PFSK-1 (cell line): ENCODE measurements around the gene TEX29.

Experiments used
- FOXP2 ChIP-seq: optimal IDR thresholded peaks from 2 replicates; pipeline ENCODE3; 2011; ENCODE audit warnings: borderline replicate concordance, control low read depth, inconsistent platforms; ENCODE audit not compliant: insufficient read depth; ENCODE audit errors: extremely low read length, extremely low read depth
- POLR2AphosphoS5 ChIP-seq: IDR thresholded peaks from 2 replicates; pipeline ENCODE4 v1.6.1; 2012; ENCODE audit warnings: low read depth, mild to moderate bottlenecking, control low read depth, low read length, moderate library complexity
- REST ChIP-seq, 2 experiments: IDR thresholded peaks; 2 replicates each; pipeline versions ENCODE4 v1.6.1 to v1.8.0; 2011 to 2012; ENCODE audit warnings: low read depth in 2 of 2, low read length in 2 of 2, control low read depth in 1 of 2, inconsistent platforms in 1 of 2, mild to moderate bottlenecking in 1 of 2, moderate library complexity in 1 of 2; ENCODE audit not compliant: insufficient read depth in 1 of 2
- SIN3A ChIP-seq: IDR thresholded peaks from 2 replicates; pipeline ENCODE4 v1.6.1; 2012; ENCODE audit warnings: mild to moderate bottlenecking, low read length, moderate library complexity, borderline replicate concordance; ENCODE audit not compliant: insufficient read depth
- TAF1 ChIP-seq: IDR thresholded peaks from 2 replicates; pipeline ENCODE4 v1.6.1; 2012; ENCODE audit warnings: low read length, control low read depth, borderline replicate concordance; ENCODE audit not compliant: insufficient read depth

- TF ChIP-seq SIN3A = no peak
- TF ChIP-seq POLR2AphosphoS5 = no peak
- no peak for TF ChIP-seq REST (IDR thresholded peaks at IDR 0.05; ENCODE audit: insufficient read depth in 1 of 2, low read depth in 2 of 2, low read length in 2 of 2)
- no peak for TF ChIP-seq FOXP2
- TF ChIP-seq TAF1 = no peak
These were observed 34.3 kb downstream of the TEX29 start for GRCh38 chr13:111354789-111355188.
